ENCODE results near the gene HERPUD1.

Gene HERPUD1

GRCh38 chr16:56938664-56939513 lies 6.9 kb downstream of the HERPUD1 start:
- TF ChIP-seq PPARA (CRISPR knock-in tag; IDR thresholded peaks at IDR 0.05; ENCODE audit: borderline replicate concordance) (no peak), TOX (CRISPR knock-in tag; IDR thresholded peaks at IDR 0.05; ENCODE audit: borderline replicate concordance) (no peak), ZFP30 (CRISPR knock-in tag; IDR thresholded peaks at IDR 0.05) (no peak)
- ATAC-seq: no peak

- TF ChIP-seq ARNTL (CRISPR knock-in tag; IDR thresholded peaks at IDR 0.05; ENCODE audit: borderline replicate concordance, low read depth) (no peak), GLIS3 (CRISPR knock-in tag; IDR thresholded peaks at IDR 0.05) (no peak), CSRNP3 (CRISPR knock-in tag; IDR thresholded peaks at IDR 0.05) (no peak), CREB5 (CRISPR knock-in tag; IDR thresholded peaks at IDR 0.05; ENCODE audit: low read depth) (no peak), ZFP3 (CRISPR knock-in tag; IDR thresholded peaks at IDR 0.05) (no peak), PATZ1 (CRISPR knock-in tag; IDR thresholded peaks at IDR 0.05; ENCODE audit: borderline replicate concordance) (no peak), ZFP30 (CRISPR knock-in tag; IDR thresholded peaks at IDR 0.05) (no peak), CSDC2 (CRISPR knock-in tag; IDR thresholded peaks at IDR 0.05) (no peak), ESRRG (CRISPR knock-in tag; IDR thresholded peaks at IDR 0.05) (no peak)
Measured at GRCh38 chr16:56939801-56940200, 7.9 kb downstream of the HERPUD1 start.

GRCh38 chr16:56941092-56941491 lies 9.2 kb downstream of the HERPUD1 start:
- TF ChIP-seq ESRRG (CRISPR knock-in tag; IDR thresholded peaks at IDR 0.05) (no peak), TCF4 (CRISPR knock-in tag; IDR thresholded peaks at IDR 0.05; ENCODE audit: borderline replicate concordance) (no peak), ZFP3 (CRISPR knock-in tag; IDR thresholded peaks at IDR 0.05) (no peak), POU6F1 (CRISPR knock-in tag; IDR thresholded peaks at IDR 0.05; ENCODE audit: borderline replicate concordance, low read depth) (no peak), SNAI2 (CRISPR knock-in tag; IDR thresholded peaks at IDR 0.05) (no peak), ARNTL (CRISPR knock-in tag; IDR thresholded peaks at IDR 0.05; ENCODE audit: borderline replicate concordance, low read depth) (no peak), PATZ1 (CRISPR knock-in tag; IDR thresholded peaks at IDR 0.05; ENCODE audit: borderline replicate concordance) (no peak), CREB5 (CRISPR knock-in tag; IDR thresholded peaks at IDR 0.05; ENCODE audit: low read depth) (no peak), ZNF8 (CRISPR knock-in tag; IDR thresholded peaks at IDR 0.05) (no peak), CSDC2 (CRISPR knock-in tag; IDR thresholded peaks at IDR 0.05) (no peak), ZC3H10 (CRISPR knock-in tag; IDR thresholded peaks at IDR 0.05) (no peak)
- ATAC-seq: no peak

More at GRCh38 chr16:56939801-56940200, 7.9 kb downstream of the HERPUD1 start:
- no peak for ATAC-seq

Measured in SK-N-SH treated with all-trans-retinoic acid at 6 μM for 48 hours (cell line).